CD4-positive, CD25-positive, alpha-beta regulatory T cell (primary cell): ENCODE results near the gene DELE1. TPM values are rescaled to one million over a fixed set of nuclear protein-coding genes. Genes with fewer than 3 reads are reported as not detected.

Experiments used
- ATAC-seq, 2 donors: fragments of 150-1000 bp; cut with Tn5 transposase; one replicate each; pipeline ENCODE4 v1.10.0; 2021; ENCODE audit warnings: low read depth in 2 of 2, moderate number of reproducible peaks in 2 of 2, moderate library complexity in 1 of 2
- DNase-seq, 3 donors: peaks; one replicate each; pipeline versions ENCODE4 v3.0.0 to v3.0.0-alpha.2; 2012 to 2022; ENCODE audit warnings: mixed read lengths in 1 of 3
- H3K27ac ChIP-seq: one replicate; pipeline ENCODE4 v1.7.0; 2013; ENCODE audit warnings: mild to moderate bottlenecking, low read length; ENCODE audit not compliant: insufficient read depth, poor library complexity, severe bottlenecking
- H3K27me3 ChIP-seq: one replicate; pipeline ENCODE4 v1.7.0; 2013; ENCODE audit warnings: low read length; ENCODE audit not compliant: control insufficient read depth, insufficient read depth
- H3K36me3 ChIP-seq: one replicate; pipeline ENCODE4 v1.7.0; 2013; ENCODE audit warnings: mild to moderate bottlenecking, low read length, moderate library complexity; ENCODE audit not compliant: control insufficient read depth, insufficient read depth
- H3K4me1 ChIP-seq: 2 replicates; pipeline ENCODE4 v1.7.0; 2013; ENCODE audit warnings: mild to moderate bottlenecking, low read length; ENCODE audit not compliant: insufficient read depth, control insufficient read depth, poor library complexity, severe bottlenecking
- H3K4me3 ChIP-seq: one replicate; pipeline ENCODE4 v1.7.0; 2013; ENCODE audit warnings: low read depth, mild to moderate bottlenecking, low read length, moderate library complexity
- H3K9me3 ChIP-seq, 2 experiments: 1 replicate in 1 of 2; 2 replicates in 1 of 2; pipeline ENCODE4 v1.7.0; 2013; ENCODE audit warnings: low read length in 2 of 2, mild to moderate bottlenecking in 1 of 2, moderate library complexity in 1 of 2; ENCODE audit not compliant: control insufficient read depth in 2 of 2
- H3K27ac Mint-ChIP-seq, 3 donors: one replicate each; pipeline ENCODE4 v1.8.0; 2020 to 2022; ENCODE audit warnings: mild to moderate bottlenecking in 3 of 3, mixed read lengths in 3 of 3, moderate library complexity in 2 of 3
- H3K27me3 Mint-ChIP-seq: one replicate; pipeline ENCODE4 v1.8.0; 2022; ENCODE audit warnings: mild to moderate bottlenecking, mixed read lengths
- H3K36me3 Mint-ChIP-seq: one replicate; pipeline ENCODE4 v1.8.0; 2020; ENCODE audit warnings: mixed read lengths
- H3K4me1 Mint-ChIP-seq, 4 donors: one replicate each; pipeline ENCODE4 v1.8.0; 2020 to 2022; ENCODE audit warnings: mixed read lengths in 4 of 4, mild to moderate bottlenecking in 1 of 4
- H3K4me3 Mint-ChIP-seq, 4 donors: one replicate each; pipeline ENCODE4 v1.8.0; 2020 to 2022; ENCODE audit warnings: mild to moderate bottlenecking in 4 of 4, mixed read lengths in 4 of 4, moderate library complexity in 3 of 4
- H3K9me3 Mint-ChIP-seq, 7 donors: one replicate each; pipeline ENCODE4 v1.8.0; 2020 to 2022; ENCODE audit warnings: mixed read lengths in 7 of 7, mild to moderate bottlenecking in 3 of 7, moderate library complexity in 2 of 7
- polyA plus RNA-seq, 4 donors: library from polyadenylated mRNA; unstranded; fragments of 300-500 nt; fragmentation: Illumina TruSeq; gene quantifications; one replicate each; pipeline ENCODE4 v1.2.3, GENCODE V29; 2021
- total RNA-seq: library from RNA; stranded (reverse); gene quantifications from one replicate; pipeline ENCODE4 v1.2.3, GENCODE V29; 2022

The DELE1 gene
- total and polyA plus RNA-seq, 5 donors from 2014 or later = 31.3 to 88.7 (median 36.7) TPM

DNA sequence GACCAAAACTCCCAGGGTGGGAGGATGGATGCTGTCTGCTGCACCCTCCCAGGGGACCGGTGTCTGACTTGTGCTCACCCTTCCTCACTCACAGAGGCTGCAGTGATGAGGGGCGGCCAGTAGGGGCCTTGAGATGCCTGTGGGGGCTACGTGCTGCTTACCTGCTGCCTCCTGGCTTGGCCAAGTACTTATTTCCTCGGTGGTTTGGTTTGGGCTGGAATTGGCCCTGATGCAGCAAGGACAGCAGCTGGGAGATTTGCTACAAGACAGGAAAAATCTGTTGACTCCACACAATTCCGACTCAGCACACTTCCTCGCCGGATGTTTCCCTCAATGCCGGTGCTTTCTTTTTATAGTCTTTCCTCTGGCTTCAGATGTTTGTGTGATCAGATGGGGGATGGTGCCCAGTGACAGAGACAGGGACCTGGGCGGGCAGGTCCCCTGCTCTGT, 27.7 kb downstream of the DELE1 start:
- Histone ChIP-seq H3K4me1 (no peaks in the 10 kb centered on the region), H3K4me3 (no peak overlapping the region), H3K36me3 (no peaks in the 10 kb centered on the region), H3K27ac (no peak overlapping the region), H3K27me3 (no peaks in the 10 kb centered on the region), H3K9me3 (no peaks in the 10 kb centered on the region)
- Mint-ChIP-seq H3K36me3 (peaks cover 12% of the 10 kb centered on the region), H3K4me3 (no peak overlapping the region), H3K27me3 (no peaks in the 10 kb centered on the region), H3K27ac (no peak overlapping the region), H3K9me3 (no peaks in the 10 kb centered on the region), H3K4me1 (peaks cover 0 to 13% (median 2%) of the 10 kb centered on the region in 4 donors)
- DNase-seq (peak in 1 of 3 donors; percentile 37), ATAC-seq (peak; percentile 43 to 58)

DNA sequence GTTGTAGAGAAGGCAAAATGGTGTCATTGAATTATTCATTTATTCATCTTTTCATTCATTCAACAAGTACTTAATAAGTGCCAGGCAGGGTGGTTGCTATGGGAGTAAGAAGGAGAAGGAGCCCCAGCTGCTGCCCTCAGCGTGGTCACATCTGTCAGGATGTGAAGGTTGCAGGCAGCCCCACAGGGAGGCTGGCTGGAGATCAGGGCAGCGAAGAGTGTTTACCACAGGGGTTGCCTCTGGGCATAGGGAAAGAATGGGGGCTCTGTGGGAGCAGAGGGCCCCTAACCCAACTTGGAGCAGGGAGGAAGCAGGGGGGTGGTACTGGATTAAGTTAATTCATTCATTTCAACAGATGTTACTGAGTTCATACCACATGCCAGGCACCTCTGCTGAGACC, 28.3 kb downstream of the DELE1 start:
- Mint-ChIP-seq H3K27ac (peak overlapping the region in 1 of 3 donors; percentile 15), H3K27me3 (no peaks in the 10 kb centered on the region), H3K4me1 (peaks cover 0 to 16% (median 2%) of the 10 kb centered on the region in 4 donors), H3K36me3 (peaks cover 14% of the 10 kb centered on the region), H3K4me3 (no peak overlapping the region), H3K9me3 (no peaks in the 10 kb centered on the region)
- no peak for DNase-seq
- H3K4me1 ChIP-seq = no peaks in the 10 kb centered on the region
- no peaks in the 10 kb centered on the region for H3K9me3 ChIP-seq
- H3K4me3 ChIP-seq = no peak overlapping the region
- ATAC-seq = no peak
- H3K36me3 ChIP-seq = no peaks in the 10 kb centered on the region
- no peaks in the 10 kb centered on the region for H3K27me3 ChIP-seq
- no peak overlapping the region for H3K27ac ChIP-seq

DNA sequence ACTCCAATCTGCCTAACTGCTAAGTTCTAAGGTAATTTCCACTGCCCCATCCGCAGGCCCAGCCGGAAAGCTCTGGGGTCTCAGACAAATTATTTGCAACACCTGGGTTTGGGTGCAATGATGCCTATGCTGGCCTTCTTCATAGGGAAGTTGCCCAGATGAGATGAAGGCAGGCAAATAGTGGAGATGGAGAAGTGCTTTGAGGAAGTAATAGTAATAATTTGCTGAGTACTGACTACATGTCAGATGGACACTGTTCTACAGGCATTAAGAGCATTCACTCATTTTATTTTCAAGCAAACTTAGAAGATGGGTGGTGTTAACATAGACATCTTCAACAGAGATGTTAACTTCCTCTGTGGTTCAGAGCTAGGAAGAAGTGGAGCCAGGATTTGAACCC, 30.5 kb downstream of the DELE1 start:
- H3K9me3 Mint-ChIP-seq = no peaks in the 10 kb centered on the region
- no peaks in the 10 kb centered on the region for H3K36me3 ChIP-seq
- H3K36me3 Mint-ChIP-seq = peaks cover 14% of the 10 kb centered on the region
- peak overlapping the region in 1 of 3 donors; percentile 43 for H3K27ac Mint-ChIP-seq
- H3K27me3 Mint-ChIP-seq = no peaks in the 10 kb centered on the region
- H3K4me1 ChIP-seq = peaks cover 15% of the 10 kb centered on the region
- DNase-seq (no peak), ATAC-seq (no peak)
- H3K4me3 ChIP-seq = no peak overlapping the region
- peak overlapping the region in 1 of 4 donors; percentile 56 for H3K4me3 Mint-ChIP-seq
- H3K4me1 Mint-ChIP-seq = peaks cover 0 to 36% (median 11%) of the 10 kb centered on the region in 4 donors
- H3K27me3 ChIP-seq = no peaks in the 10 kb centered on the region
- H3K27ac ChIP-seq = no peak overlapping the region
- no peaks in the 10 kb centered on the region for H3K9me3 ChIP-seq

DNA sequence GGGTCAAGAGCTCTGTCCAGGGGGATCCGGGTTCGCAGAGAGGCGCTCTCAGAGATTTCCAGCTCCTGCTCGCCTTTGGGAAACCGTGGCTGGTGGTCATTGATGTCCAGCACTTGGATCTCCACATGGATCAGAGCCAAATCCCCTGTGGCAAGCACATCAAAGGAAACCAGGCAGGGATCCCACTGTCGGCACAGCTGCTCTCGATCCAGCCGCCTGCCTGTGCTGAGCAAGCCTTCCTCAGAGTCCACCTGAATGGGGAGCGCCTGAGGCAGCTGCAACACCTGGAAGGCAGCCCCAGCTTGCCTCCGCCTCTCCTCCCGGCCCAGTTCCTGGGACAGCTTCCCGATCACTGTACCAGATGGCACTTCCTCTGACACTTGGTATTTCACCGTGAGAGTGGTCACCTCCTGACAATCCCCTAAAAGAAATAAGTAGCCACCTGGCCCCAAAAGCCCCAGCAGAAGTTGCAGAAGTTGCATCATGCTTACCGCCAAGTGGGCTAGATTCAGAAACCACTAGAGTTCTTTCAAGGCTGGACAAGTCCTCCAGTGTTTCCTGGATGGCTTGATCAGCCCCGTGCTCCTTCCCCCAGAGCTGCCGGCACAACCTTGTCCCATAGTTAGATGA, 33.8 kb downstream of the DELE1 start:
- DNase-seq = no peak
- ATAC-seq = no peak
- H3K4me1 Mint-ChIP-seq = peaks cover 11 to 49% (median 30%) of the 10 kb centered on the region in 4 donors
- Histone ChIP-seq H3K4me3 (no peak overlapping the region), H3K36me3 (no peaks in the 10 kb centered on the region), H3K4me1 (peaks cover 37% of the 10 kb centered on the region), H3K27me3 (no peaks in the 10 kb centered on the region), H3K9me3 (no peaks in the 10 kb centered on the region), H3K27ac (no peak overlapping the region)
- H3K36me3 Mint-ChIP-seq = peaks cover 14% of the 10 kb centered on the region
- H3K27ac Mint-ChIP-seq = peak overlapping the region in 1 of 3 donors; percentile 11
- H3K27me3 Mint-ChIP-seq = no peaks in the 10 kb centered on the region
- peaks cover 0 to 1% (median 0%) of the 10 kb centered on the region in 7 donors for H3K9me3 Mint-ChIP-seq
- no peak overlapping the region for H3K4me3 Mint-ChIP-seq

DNA sequence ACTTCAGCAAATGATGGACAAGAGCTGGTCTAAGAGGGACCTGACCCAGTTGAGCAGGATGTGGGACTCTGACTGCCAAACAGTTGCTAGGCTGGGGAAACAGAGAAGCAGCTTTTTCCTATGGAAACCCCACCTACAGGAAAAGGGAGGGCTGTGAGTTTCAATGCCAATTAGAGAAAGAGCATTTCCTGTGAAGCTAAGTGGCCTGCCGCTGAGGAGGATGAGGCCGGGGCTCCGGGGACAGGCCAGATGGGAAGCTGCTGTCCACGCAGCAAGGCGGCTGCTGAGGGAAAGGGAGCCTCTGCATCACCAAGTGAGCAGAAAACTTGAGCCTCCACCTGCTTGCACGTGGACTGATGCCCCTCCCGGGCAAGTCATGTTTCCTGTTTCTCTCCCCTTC, 34.4 kb downstream of the DELE1 start, which contains the start of gene PCDH12:
Gene PCDH12, minus strand, starts transcription at position 90 of the 400 bp plus-strand sequence. CDS start 351 bp downstream, outside the sequence.
- DNase-seq (peak in 1 of 3 donors; percentile 47), ATAC-seq (no peak)
- Mint-ChIP-seq H3K36me3 (peaks cover 12% of the 10 kb centered on the region), H3K27me3 (no peaks in the 10 kb centered on the region), H3K9me3 (peaks cover 0 to 1% (median 0%) of the 10 kb centered on the region in 7 donors), H3K4me1 (peaks cover 11 to 52% (median 30%) of the 10 kb centered on the region in 4 donors), H3K27ac (peak within 1 kb of the TSS; percentile 78 to 86 (median 79)), H3K4me3 (peak within 1 kb of the TSS in 3 of 4 donors; percentile 20 to 50 (median 43))
- Histone ChIP-seq H3K9me3 (no peaks in the 10 kb centered on the region), H3K27me3 (no peaks in the 10 kb centered on the region), H3K27ac (no peak within 1 kb of the TSS), H3K36me3 (no peaks in the 10 kb centered on the region), H3K4me3 (peak within 1 kb of the TSS; percentile 13), H3K4me1 (peaks cover 37% of the 10 kb centered on the region)

DNA sequence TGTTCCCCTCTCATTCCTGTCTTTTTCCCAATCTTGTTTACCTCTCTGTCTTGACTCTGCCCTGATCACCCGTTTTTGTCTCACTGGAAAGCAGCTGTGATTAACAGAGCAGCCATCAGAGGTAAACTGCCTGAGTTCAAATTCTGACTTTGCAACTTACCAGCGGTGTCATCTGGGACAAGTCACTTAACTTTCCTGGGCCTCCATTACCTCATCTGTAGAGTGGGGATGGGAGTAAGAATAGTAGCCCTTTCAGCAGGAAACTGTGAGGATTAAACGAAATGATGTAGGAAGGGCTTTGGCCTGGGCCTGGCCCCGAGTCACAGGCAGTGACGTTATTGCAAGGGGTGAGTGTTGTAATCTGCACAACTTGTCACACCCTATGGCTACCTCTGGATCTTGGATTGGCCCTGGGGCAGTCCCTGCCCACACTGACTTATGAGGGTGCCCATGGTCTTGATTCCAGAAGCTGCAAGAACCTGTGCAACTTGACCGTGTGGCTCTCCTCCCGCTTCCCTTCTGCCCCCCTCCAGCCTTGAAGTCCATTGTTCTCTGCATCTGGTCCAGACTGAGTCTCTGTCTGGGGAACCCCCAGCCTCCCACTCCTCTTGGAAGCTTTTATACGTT, 35.0 kb downstream of the DELE1 start:
- Histone ChIP-seq H3K27me3 (no peaks in the 10 kb centered on the region), H3K27ac (no peak overlapping the region), H3K4me3 (peak overlapping the region; percentile 13), H3K4me1 (peaks cover 37% of the 10 kb centered on the region), H3K9me3 (no peaks in the 10 kb centered on the region), H3K36me3 (no peaks in the 10 kb centered on the region)
- peaks cover 0 to 1% (median 0%) of the 10 kb centered on the region in 7 donors for H3K9me3 Mint-ChIP-seq
- no peaks in the 10 kb centered on the region for H3K27me3 Mint-ChIP-seq
- H3K27ac Mint-ChIP-seq = peak overlapping the region; percentile 78 to 86 (median 79)
- DNase-seq = no peak
- H3K4me3 Mint-ChIP-seq = peak overlapping the region in 1 of 4 donors; percentile 43
- H3K36me3 Mint-ChIP-seq = peaks cover 10% of the 10 kb centered on the region
- ATAC-seq = no peak
- peaks cover 11 to 50% (median 30%) of the 10 kb centered on the region in 4 donors for H3K4me1 Mint-ChIP-seq

DNA sequence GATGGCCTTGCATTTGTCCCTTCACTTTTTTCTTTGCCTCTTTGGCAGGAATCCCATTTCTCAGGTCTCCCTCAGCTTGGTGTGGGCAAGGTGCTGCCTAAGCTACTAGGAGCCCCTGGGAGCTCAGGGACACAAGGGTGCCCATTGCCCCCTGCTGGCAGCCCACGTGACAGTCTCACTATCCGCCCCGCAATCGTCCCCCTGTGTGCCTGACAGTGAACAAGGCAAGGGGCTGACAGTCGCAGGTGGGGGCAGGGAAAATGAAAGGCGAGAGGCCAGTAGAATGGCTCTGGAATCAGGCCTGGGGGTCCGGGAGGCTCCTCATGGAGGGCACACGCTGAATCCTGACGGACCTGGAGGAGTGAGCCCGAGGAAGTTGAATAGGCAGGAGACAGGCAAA, 36.3 kb downstream of the DELE1 start:
- Mint-ChIP-seq H3K36me3 (peaks cover 3% of the 10 kb centered on the region), H3K9me3 (peaks cover 0 to 1% (median 0%) of the 10 kb centered on the region in 7 donors), H3K4me1 (peaks cover 11 to 50% (median 29%) of the 10 kb centered on the region in 4 donors), H3K27ac (peak overlapping the region; percentile 69 to 98 (median 75)), H3K4me3 (peak overlapping the region in 2 of 4 donors; percentile 48 to 76), H3K27me3 (no peaks in the 10 kb centered on the region)
- H3K27ac ChIP-seq = no peak overlapping the region
- DNase-seq (peak in 1 of 3 donors; percentile 46), ATAC-seq (no peak)
- no peaks in the 10 kb centered on the region for H3K36me3 ChIP-seq
- H3K9me3 ChIP-seq = no peaks in the 10 kb centered on the region
- H3K4me3 ChIP-seq = no peak overlapping the region
- peaks cover 37% of the 10 kb centered on the region for H3K4me1 ChIP-seq
- no peaks in the 10 kb centered on the region for H3K27me3 ChIP-seq
